Measurements from ENCODE around the gene HDAC11. TPM values are rescaled to one million over a fixed set of nuclear protein-coding genes. Genes with fewer than 3 reads are reported as not detected.

HDAC11 gene
- total RNA-seq, 1 experiment from 2014 or later, result 7.0 TPM

- Histone ChIP-seq H4K20me1 (ENCODE audit: control insufficient read depth, insufficient read depth, insufficient read length) (no peaks in the 10 kb centered on the region), H2AFZ (ENCODE audit: low read length) (no peak overlapping the region), H2BK5ac (ENCODE audit: insufficient read length, low read length) (no peak overlapping the region), H3K23ac (ENCODE audit: insufficient read length, low read depth, low read length) (no peak overlapping the region), H3K4me2 (ENCODE audit: insufficient read depth, insufficient read length, low read length) (no peak overlapping the region), H3K9me3 (ENCODE audit: control insufficient read depth, low read depth, low read length) (no peaks in the 10 kb centered on the region), H3K14ac (ENCODE audit: insufficient read depth, low read length) (no peak overlapping the region), H3K9ac (ENCODE audit: extremely low read depth, insufficient read length, low read length) (no peak overlapping the region), H4K8ac (replicated peaks; ENCODE audit: insufficient read length, low read depth, low read length) (no peak overlapping the region), H3K79me2 (ENCODE audit: insufficient read depth, low read length) (no peaks in the 10 kb centered on the region), H3T11ph (ENCODE audit: low read length) (no peak overlapping the region), H4K5ac (ENCODE audit: insufficient read length, low read depth, low read length) (no peak overlapping the region), H3K27me3 (ENCODE audit: insufficient read depth, low read length) (no peaks in the 10 kb centered on the region), H3K23me2 (ENCODE audit: insufficient read length, low read depth, low read length, poor library complexity, severe bottlenecking) (no peaks in the 10 kb centered on the region), H2BK12ac (ENCODE audit: insufficient read length, low read depth, low read length) (no peak overlapping the region), H3K79me1 (ENCODE audit: insufficient read depth, low read depth, low read length, poor library complexity, severe bottlenecking) (no peaks in the 10 kb centered on the region), H2AK5ac (ENCODE audit: insufficient read length, low read length) (no peak overlapping the region), H3K27ac (ENCODE audit: insufficient read length, low read depth, low read length) (no peak overlapping the region), H3K4me1 (ENCODE audit: insufficient read depth, low read length) (no peaks in the 10 kb centered on the region; the same call in 1 of the 2 replicates), H2BK20ac (ENCODE audit: low read depth, low read length, poor library complexity, severe bottlenecking) (no peak overlapping the region), H3K56ac (ENCODE audit: insufficient read length, low read depth, low read length) (no peak overlapping the region), H2BK120ac (ENCODE audit: low read depth, low read length, poor library complexity, severe bottlenecking) (no peak overlapping the region), H3K18ac (ENCODE audit: insufficient read length, low read depth, low read length) (no peak overlapping the region), H4K91ac (ENCODE audit: insufficient read length, low read depth, low read length) (no peak overlapping the region), H2BK15ac (ENCODE audit: low read depth, low read length) (no peak overlapping the region), H3K4ac (ENCODE audit: low read depth, low read length) (no peak overlapping the region)
- peaks cover 26% of the 10 kb centered on the region for H3K27me3 Mint-ChIP-seq (ENCODE audit: low read depth)
- H3K4me1 Mint-ChIP-seq, result peaks cover 18 to 33% of the 10 kb centered on the region in 2 experiments
- peaks cover 0 to 2% (median 0%) of the 10 kb centered on the region in 3 experiments; a peak in 2 of 7 replicates for H3K36me3 Mint-ChIP-seq (ENCODE audit: insufficient read depth in 1 of 3, low read depth in 3 of 3)
- peaks cover 0 to 2% of the 10 kb centered on the region in 2 experiments; a peak in 2 of 5 replicates for H3K9me3 Mint-ChIP-seq
- TF ChIP-seq CTCF (conservative IDR thresholded peaks at IDR 0.05), result no peak
- no CpG with 5 or more reads among the region's 6 CpGs for WGBS (ENCODE audit: extremely low coverage, insufficient read length, low lambda C conversion rate)
- no peak overlapping the region for H3K4me3 Mint-ChIP-seq
- H3K27ac Mint-ChIP-seq, result no peak overlapping the region; a peak in 1 of 7 replicates
- DNase-seq, result peak; percentile 18
Measured at GRCh38 chr3:13544293-13544831, 64.3 kb downstream of the HDAC11 start.

Data from H9 (cell line).